MCF 10A (cell line): Measurements from ENCODE around the gene COA6. TPM values are rescaled to one million over a fixed set of nuclear protein-coding genes. Genes with fewer than 3 reads are reported as not detected.
A peak's percentile ranks its signal among the peaks of the same experiment; 100 is the strongest.

ENCODE experiments used
- BruUV-seq: library from RNA; stranded (reverse); fragments of 400-500 nt; replicated peaks from 2 replicates; lab custom pipeline; 2021; lab: Mats Ljungman, UMichigan
- CTCF ChIA-PET: fragments of 300-600 bp; sonication (Branson Sonifier 250); formaldehyde crosslinking; extraction: SDS; loops from one replicate; lab custom pipeline; 2021; ENCODE audit warnings: antibody characterized with exemption, inconsistent platforms; lab: Yijun Ruan, JAX
- POLR2A ChIA-PET: fragments of 300-600, 350-650 bp; sonication (Branson Sonifier 250); formaldehyde crosslinking; extraction: SDS; loops from one replicate; lab custom pipeline; 2020; ENCODE audit warnings: antibody characterized with exemption, inconsistent platforms; lab: Yijun Ruan, JAX
- DNase-seq: peaks from one replicate; pipeline ENCODE4 v3.0.0-alpha.2; 2018; ENCODE audit not compliant: unreplicated experiment
- H3K27ac Mint-ChIP-seq: one replicate; pipeline ENCODE4 v1.8.0; 2022; ENCODE audit warnings: mild to moderate bottlenecking, low read depth, mixed read lengths; ENCODE audit not compliant: unreplicated experiment
- H3K27me3 Mint-ChIP-seq: one replicate; pipeline ENCODE4 v1.8.0; 2022; ENCODE audit warnings: mixed read lengths; ENCODE audit not compliant: insufficient read depth, unreplicated experiment
- H3K36me3 Mint-ChIP-seq: one replicate; pipeline ENCODE4 v1.8.0; 2022; ENCODE audit warnings: mild to moderate bottlenecking, moderate library complexity, mixed read lengths; ENCODE audit not compliant: insufficient read depth, unreplicated experiment
- H3K4me1 Mint-ChIP-seq: one replicate; pipeline ENCODE4 v1.8.0; 2022; ENCODE audit warnings: mixed read lengths; ENCODE audit not compliant: insufficient read depth, unreplicated experiment
- H3K4me3 Mint-ChIP-seq: one replicate; pipeline ENCODE4 v1.8.0; 2022; ENCODE audit warnings: mild to moderate bottlenecking, moderate library complexity, mixed read lengths; ENCODE audit not compliant: unreplicated experiment
- H3K9me3 Mint-ChIP-seq: one replicate; pipeline ENCODE4 v1.8.0; 2022; ENCODE audit warnings: mixed read lengths; ENCODE audit not compliant: unreplicated experiment
- intact Hi-C: fragments of 100-400 bp; cut with micrococcal nuclease; formaldehyde crosslinking; loops from 2 replicates; pipeline ENCODE4 v1.14.1; 2022
- total RNA-seq: library from RNA; stranded (reverse); gene quantifications from 2 replicates; pipeline ENCODE4 v1.2.3, GENCODE V29; 2022
- TF ChIP-seq, protein P1 (sequence below): fragments of 200-600 bp; IDR thresholded peaks from one replicate; pipeline ENCODE4 v1.8.0; 2022; ENCODE audit warnings: antibody characterized with exemption, mild to moderate bottlenecking; ENCODE audit not compliant: unreplicated experiment

Gene COA6
- total RNA-seq, 1 experiment from 2014 or later = 115 TPM

DNA sequence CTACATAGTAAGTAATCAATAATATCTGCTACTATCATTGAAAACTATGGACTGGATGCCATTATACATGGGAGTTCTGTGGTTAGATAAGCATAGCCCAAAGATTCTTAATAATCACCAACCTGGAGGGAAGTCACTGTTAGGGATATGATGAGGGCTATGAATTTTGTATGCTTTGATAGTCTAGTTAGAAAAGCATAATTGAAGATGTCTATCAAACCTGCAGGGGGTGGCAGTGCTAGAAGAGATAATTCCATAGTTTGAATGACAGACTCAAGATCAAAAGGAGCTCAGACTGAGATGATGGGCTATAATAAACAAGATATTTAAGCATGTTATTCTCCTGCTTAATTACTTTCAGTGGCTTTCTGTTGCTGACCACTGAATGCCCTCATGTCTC is 15.4 kb upstream of the COA6 start:
- no TSS peak for BruUV-seq
- intact Hi-C loops = no loop called here

DNA sequence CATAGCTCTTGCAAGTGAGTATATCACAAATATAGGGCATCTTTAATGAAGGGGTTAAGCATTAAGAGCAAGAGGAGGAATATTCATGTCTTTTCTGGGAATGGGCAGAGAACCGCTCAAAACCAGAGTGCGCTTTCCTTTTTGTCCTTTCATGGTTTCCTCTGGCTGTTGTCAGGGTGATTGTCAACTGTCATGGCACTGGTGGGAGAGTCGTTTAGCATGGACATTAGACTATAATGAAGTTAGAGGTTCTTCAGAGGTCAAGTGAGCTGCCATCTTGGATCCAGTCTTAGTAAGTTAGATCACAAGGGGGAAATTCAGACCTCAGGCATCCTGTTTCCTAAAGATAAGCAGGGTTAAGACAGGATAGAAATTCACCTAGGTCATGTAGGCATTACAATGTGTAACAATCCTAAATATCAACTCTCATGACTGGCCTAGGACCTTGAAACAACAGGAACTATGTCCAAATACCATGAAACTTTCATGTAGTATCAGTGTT is 12.1 kb upstream of the COA6 start:
- Mint-ChIP-seq H3K27me3 (no peaks in the 10 kb centered on the region), H3K36me3 (peaks cover 11% of the 10 kb centered on the region), H3K4me1 (peaks cover 12% of the 10 kb centered on the region), H3K4me3 (no peak overlapping the region), H3K27ac (no peak overlapping the region), H3K9me3 (no peaks in the 10 kb centered on the region)
- POLR2A ChIA-PET = interaction anchor here (1.2 to 1.6 kb wide), 2 partner anchors 9 to 12 kb away, joined by 7 to 20 read pairs; partner anchors contain the start of gene COA6
- BruUV-seq = no TSS peak
- TF ChIP-seq, protein P1, sequence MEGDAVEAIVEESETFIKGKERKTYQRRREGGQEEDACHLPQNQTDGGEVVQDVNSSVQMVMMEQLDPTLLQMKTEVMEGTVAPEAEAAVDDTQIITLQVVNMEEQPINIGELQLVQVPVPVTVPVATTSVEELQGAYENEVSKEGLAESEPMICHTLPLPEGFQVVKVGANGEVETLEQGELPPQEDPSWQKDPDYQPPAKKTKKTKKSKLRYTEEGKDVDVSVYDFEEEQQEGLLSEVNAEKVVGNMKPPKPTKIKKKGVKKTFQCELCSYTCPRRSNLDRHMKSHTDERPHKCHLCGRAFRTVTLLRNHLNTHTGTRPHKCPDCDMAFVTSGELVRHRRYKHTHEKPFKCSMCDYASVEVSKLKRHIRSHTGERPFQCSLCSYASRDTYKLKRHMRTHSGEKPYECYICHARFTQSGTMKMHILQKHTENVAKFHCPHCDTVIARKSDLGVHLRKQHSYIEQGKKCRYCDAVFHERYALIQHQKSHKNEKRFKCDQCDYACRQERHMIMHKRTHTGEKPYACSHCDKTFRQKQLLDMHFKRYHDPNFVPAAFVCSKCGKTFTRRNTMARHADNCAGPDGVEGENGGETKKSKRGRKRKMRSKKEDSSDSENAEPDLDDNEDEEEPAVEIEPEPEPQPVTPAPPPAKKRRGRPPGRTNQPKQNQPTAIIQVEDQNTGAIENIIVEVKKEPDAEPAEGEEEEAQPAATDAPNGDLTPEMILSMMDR = no peak
- CTCF ChIA-PET = interaction anchor here (0.9 kb wide), 1 partner anchor 40 kb away, joined by 3 read pairs; no protein-coding TSS in a partner anchor
- no peak for DNase-seq
- intact Hi-C loops = no loop called here

More for the DNA sequence above, 15.4 kb upstream of the COA6 start:
- peaks cover 12% of the 10 kb centered on the region for H3K4me1 Mint-ChIP-seq
- DNase-seq = no peak
- H3K27ac Mint-ChIP-seq = peak overlapping the region; percentile 89
- no peaks in the 10 kb centered on the region for H3K9me3 Mint-ChIP-seq
- CTCF ChIA-PET = interaction anchor here (0.5 to 2.7 kb wide), 8 partner anchors 11 to 1217 kb away, joined by 3 to 16 read pairs (median 4); no protein-coding TSS in a partner anchor
- TF ChIP-seq, protein P1 = no peak
- no peaks in the 10 kb centered on the region for H3K27me3 Mint-ChIP-seq
- peak overlapping the region; percentile 86 for H3K4me3 Mint-ChIP-seq
- peaks cover 11% of the 10 kb centered on the region for H3K36me3 Mint-ChIP-seq
- POLR2A ChIA-PET = interaction anchor here (0.6 to 6.1 kb wide), 21 partner anchors 8 to 1148 kb away, joined by 3 to 218 read pairs (median 4); partner anchors contain the start of genes COA6 and TARBP1

DNA sequence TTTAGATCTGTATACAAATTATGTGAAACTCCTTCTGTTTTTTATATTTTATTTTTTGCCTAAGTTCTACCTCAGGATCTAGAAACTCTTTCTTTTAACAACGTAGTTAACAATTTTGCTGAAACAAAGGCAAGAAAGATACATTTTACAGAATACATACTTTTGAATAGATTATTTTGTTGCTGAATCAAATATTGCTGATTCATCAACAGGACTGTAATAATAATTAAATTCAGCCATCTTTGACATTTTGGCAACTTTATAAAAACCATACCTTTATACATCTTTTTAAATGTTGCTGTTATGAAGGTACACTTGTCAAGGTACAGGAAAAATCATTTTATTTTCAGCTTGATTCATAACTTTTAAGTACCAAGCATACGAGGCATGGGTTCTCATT is 10.7 kb upstream of the COA6 start:
- intact Hi-C loops = no loop called here
- ChIA-PET POLR2A (interaction anchor here (1.3 to 3.2 kb wide), 2 partner anchors 9 to 11 kb away, joined by 3 to 41 read pairs; partner anchors contain the start of gene COA6), CTCF (interaction anchor here (2.3 kb wide), 1 partner anchor 35 kb away, joined by 10 read pairs; no protein-coding TSS in a partner anchor)
- H3K9me3 Mint-ChIP-seq = no peaks in the 10 kb centered on the region
- H3K27ac Mint-ChIP-seq = no peak overlapping the region
- peaks cover 9% of the 10 kb centered on the region for H3K4me1 Mint-ChIP-seq
- H3K4me3 Mint-ChIP-seq = no peak overlapping the region
- H3K36me3 Mint-ChIP-seq = peaks cover 11% of the 10 kb centered on the region
- TF ChIP-seq, protein P1 = no peak
- no peak for DNase-seq
- no TSS peak for BruUV-seq
- no peaks in the 10 kb centered on the region for H3K27me3 Mint-ChIP-seq

DNA sequence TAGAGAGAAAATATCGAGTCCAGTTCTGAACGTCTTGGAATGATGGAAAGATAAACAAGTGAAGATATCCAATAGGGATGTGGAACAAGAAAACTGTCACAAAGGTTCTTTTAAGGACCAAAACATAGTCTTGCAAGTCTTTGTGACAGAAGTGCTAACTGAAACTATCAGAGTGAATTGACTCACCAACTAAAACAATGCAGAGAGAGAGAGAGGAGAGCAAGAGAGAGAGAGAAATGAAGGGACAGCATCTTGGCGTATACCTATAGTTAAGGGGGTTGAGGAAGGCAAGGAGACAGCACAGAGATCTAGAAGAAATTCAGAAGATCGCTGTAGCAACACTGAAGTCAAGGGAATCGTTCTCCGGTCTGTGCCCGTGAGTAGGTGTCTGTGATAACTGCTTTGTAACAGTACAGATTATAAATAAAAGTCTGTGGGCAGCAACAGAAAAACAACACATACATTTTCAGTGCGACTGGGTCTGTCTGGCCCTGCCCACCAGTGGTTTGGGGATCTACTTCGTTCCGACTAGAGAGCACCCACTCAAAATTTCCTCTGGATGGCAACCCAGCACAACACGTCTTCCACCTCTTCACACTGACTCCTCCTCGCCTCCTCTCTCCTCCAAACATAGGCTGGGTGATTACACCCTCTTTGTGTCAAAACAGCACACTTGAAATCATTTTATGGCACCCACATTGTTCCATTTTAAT is 4.8 kb upstream of the COA6 start:
- no TSS peak for BruUV-seq
- intact Hi-C loops = no loop called here
- no peak for DNase-seq
- H3K4me3 Mint-ChIP-seq = no peak overlapping the region
- H3K4me1 Mint-ChIP-seq = peaks cover 21% of the 10 kb centered on the region
- CTCF ChIA-PET = interaction anchor here (0.5 to 3.4 kb wide), 3 partner anchors 11 to 660 kb away, joined by 3 to 16 read pairs (median 3); no protein-coding TSS in a partner anchor
- peaks cover 7% of the 10 kb centered on the region for H3K36me3 Mint-ChIP-seq
- no peaks in the 10 kb centered on the region for H3K9me3 Mint-ChIP-seq
- no peaks in the 10 kb centered on the region for H3K27me3 Mint-ChIP-seq
- POLR2A ChIA-PET = interaction anchor here (3.6 kb wide), 1 partner anchor 11 kb away, joined by 70 read pairs; no protein-coding TSS in a partner anchor
- no peak overlapping the region for H3K27ac Mint-ChIP-seq
- TF ChIP-seq, protein P1 = no peak
